ENCODE data around the gene POTEH. TPM values are rescaled to one million over a fixed set of nuclear protein-coding genes. Genes with fewer than 3 reads are reported as not detected.
"Not testable (repeated sequence)": the region's sequence is repeated elsewhere in the genome, so short reads cannot be mapped to it uniquely, and the experiment has no call there.

The POTEH gene
- total and polyA plus RNA-seq, 2 experiments from 2014 or later, result not detected

DNA sequence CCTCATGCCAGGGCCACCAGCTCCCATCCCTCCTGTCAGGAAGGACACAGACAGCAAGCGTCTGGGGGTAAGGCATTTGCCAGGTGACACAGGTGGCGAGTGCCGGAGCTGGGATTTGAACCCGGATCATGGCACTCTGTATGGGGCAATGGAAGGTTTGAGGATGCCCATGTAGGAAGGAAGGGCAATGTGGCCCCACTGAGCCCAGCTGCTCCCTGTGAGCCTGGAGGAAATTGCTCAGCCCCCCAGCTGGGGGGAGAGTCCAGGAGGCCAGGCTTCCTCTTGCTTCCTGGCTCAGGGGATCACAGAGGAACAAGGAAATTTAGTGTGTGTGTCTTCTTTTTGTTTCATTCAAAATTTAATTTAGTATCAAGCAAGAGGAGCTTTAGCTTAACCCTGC, 2.1 kb upstream of the POTEH start:
- not testable (repeated sequence) for H3K4me3 Mint-ChIP-seq; H3K36me3 ChIP-seq (ENCODE audit: insufficient read depth); H4K20me1 ChIP-seq (replicated peaks; ENCODE audit: insufficient read depth); H3K4me2 ChIP-seq; H3K4me1 ChIP-seq (ENCODE audit: insufficient read depth); H3K27me3 ChIP-seq (ENCODE audit: insufficient read depth); H3K9me2 ChIP-seq (ENCODE audit: insufficient read depth); ATAC-seq; H3K36me3 Mint-ChIP-seq (ENCODE audit: low read depth); H3K4me3 ChIP-seq; H3K27ac ChIP-seq (ENCODE audit: low read depth); H3K27ac Mint-ChIP-seq; DNase-seq (ENCODE audit: low spot score); H3K79me2 ChIP-seq (replicated peaks; ENCODE audit: insufficient read depth); H3F3A ChIP-seq (replicated peaks; ENCODE audit: low read depth); H3K27me3 Mint-ChIP-seq (ENCODE audit: insufficient read depth, low read depth, poor library complexity); H2AFZ ChIP-seq; H3K4me1 Mint-ChIP-seq
- H3K9me3 Mint-ChIP-seq, result peaks cover 31% of the 10 kb centered on the region

DNA sequence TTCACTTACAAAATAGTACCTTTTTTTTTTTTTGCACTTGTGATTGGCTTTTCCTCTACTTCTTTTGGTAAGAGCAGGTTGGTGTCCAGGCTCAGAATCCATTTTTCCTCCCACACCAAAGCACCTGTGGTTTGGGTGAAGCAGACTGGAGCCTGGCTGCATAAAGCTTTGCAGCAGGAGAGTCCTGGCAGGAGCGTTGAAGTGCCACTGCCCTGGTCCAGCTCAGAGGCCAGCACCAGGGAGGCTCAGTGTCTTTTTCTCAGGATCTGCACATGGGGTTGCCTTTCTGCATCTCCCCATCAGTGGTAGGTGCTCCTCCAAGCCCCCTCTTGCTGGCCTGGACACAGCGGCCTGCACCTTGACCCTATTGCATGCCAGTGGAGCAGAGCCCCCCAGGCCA, 1.7 kb upstream of the POTEH start:
- not testable (repeated sequence) for H3K4me2 ChIP-seq; H2AFZ ChIP-seq; H3K36me3 ChIP-seq (ENCODE audit: insufficient read depth); H3K79me2 ChIP-seq (replicated peaks; ENCODE audit: insufficient read depth); ATAC-seq; H3K4me3 ChIP-seq; H3K27ac ChIP-seq (ENCODE audit: low read depth); H3K4me1 ChIP-seq (ENCODE audit: insufficient read depth); H3K27me3 Mint-ChIP-seq (ENCODE audit: insufficient read depth, low read depth, poor library complexity); H3F3A ChIP-seq (replicated peaks; ENCODE audit: low read depth); H4K20me1 ChIP-seq (replicated peaks; ENCODE audit: insufficient read depth); H3K27me3 ChIP-seq (ENCODE audit: insufficient read depth); H3K4me1 Mint-ChIP-seq; H3K4me3 Mint-ChIP-seq; H3K9me2 ChIP-seq (ENCODE audit: insufficient read depth); DNase-seq (ENCODE audit: low spot score); H3K36me3 Mint-ChIP-seq (ENCODE audit: low read depth); H3K27ac Mint-ChIP-seq
- H3K9me3 Mint-ChIP-seq, result peaks cover 31% of the 10 kb centered on the region

GRCh38 chr22:15689012-15689748, 646 bp upstream of the POTEH start:
- H3K36me3 Mint-ChIP-seq (ENCODE audit: low read depth); H3K4me3 Mint-ChIP-seq; H3F3A ChIP-seq (replicated peaks; ENCODE audit: low read depth); H3K9me2 ChIP-seq (ENCODE audit: insufficient read depth); H3K4me3 ChIP-seq; H3K4me2 ChIP-seq; H3K27me3 ChIP-seq (ENCODE audit: insufficient read depth); H3K79me2 ChIP-seq (replicated peaks; ENCODE audit: insufficient read depth); H4K20me1 ChIP-seq (replicated peaks; ENCODE audit: insufficient read depth); H3K27me3 Mint-ChIP-seq (ENCODE audit: insufficient read depth, low read depth, poor library complexity); DNase-seq (ENCODE audit: low spot score); H3K27ac ChIP-seq (ENCODE audit: low read depth); H3K27ac Mint-ChIP-seq; H3K36me3 ChIP-seq (ENCODE audit: insufficient read depth); H3K4me1 Mint-ChIP-seq; H2AFZ ChIP-seq; ATAC-seq; H3K4me1 ChIP-seq (ENCODE audit: insufficient read depth): not testable (repeated sequence)
- H3K9me3 Mint-ChIP-seq, result peaks cover 31% of the 10 kb centered on the region

- not testable (repeated sequence) for H3K79me2 ChIP-seq (replicated peaks; ENCODE audit: insufficient read depth); H3K27me3 Mint-ChIP-seq (ENCODE audit: insufficient read depth, low read depth, poor library complexity); H3K4me1 ChIP-seq (ENCODE audit: insufficient read depth); H3F3A ChIP-seq (replicated peaks; ENCODE audit: low read depth); H3K4me3 ChIP-seq; H3K27me3 ChIP-seq (ENCODE audit: insufficient read depth); ATAC-seq; H3K9me2 ChIP-seq (ENCODE audit: insufficient read depth); H2AFZ ChIP-seq; H3K36me3 ChIP-seq (ENCODE audit: insufficient read depth); H3K4me2 ChIP-seq; H3K36me3 Mint-ChIP-seq (ENCODE audit: low read depth); H3K4me1 Mint-ChIP-seq; H4K20me1 ChIP-seq (replicated peaks; ENCODE audit: insufficient read depth); H3K27ac Mint-ChIP-seq; H3K4me3 Mint-ChIP-seq; DNase-seq (ENCODE audit: low spot score); H3K27ac ChIP-seq (ENCODE audit: low read depth)
- peaks cover 15% of the 10 kb centered on the region for H3K9me3 Mint-ChIP-seq
Observed at GRCh38 chr22:15713600-15713999, 23.8 kb downstream of the POTEH start.

- H3K4me2 ChIP-seq; H4K20me1 ChIP-seq (replicated peaks; ENCODE audit: insufficient read depth); H2AFZ ChIP-seq; H3K4me3 ChIP-seq; H3K79me2 ChIP-seq (replicated peaks; ENCODE audit: insufficient read depth); H3K36me3 Mint-ChIP-seq (ENCODE audit: low read depth); H3K4me3 Mint-ChIP-seq; H3K27me3 Mint-ChIP-seq (ENCODE audit: insufficient read depth, low read depth, poor library complexity); H3K27ac ChIP-seq (ENCODE audit: low read depth); H3K9me2 ChIP-seq (ENCODE audit: insufficient read depth); H3K27me3 ChIP-seq (ENCODE audit: insufficient read depth); H3K27ac Mint-ChIP-seq; ATAC-seq; H3F3A ChIP-seq (replicated peaks; ENCODE audit: low read depth); H3K36me3 ChIP-seq (ENCODE audit: insufficient read depth); H3K4me1 Mint-ChIP-seq; DNase-seq (ENCODE audit: low spot score); H3K4me1 ChIP-seq (ENCODE audit: insufficient read depth): not testable (repeated sequence)
- H3K9me3 Mint-ChIP-seq, result peaks cover 15% of the 10 kb centered on the region
Observed at GRCh38 chr22:15714125-15714524, 24.3 kb downstream of the POTEH start.

DNA sequence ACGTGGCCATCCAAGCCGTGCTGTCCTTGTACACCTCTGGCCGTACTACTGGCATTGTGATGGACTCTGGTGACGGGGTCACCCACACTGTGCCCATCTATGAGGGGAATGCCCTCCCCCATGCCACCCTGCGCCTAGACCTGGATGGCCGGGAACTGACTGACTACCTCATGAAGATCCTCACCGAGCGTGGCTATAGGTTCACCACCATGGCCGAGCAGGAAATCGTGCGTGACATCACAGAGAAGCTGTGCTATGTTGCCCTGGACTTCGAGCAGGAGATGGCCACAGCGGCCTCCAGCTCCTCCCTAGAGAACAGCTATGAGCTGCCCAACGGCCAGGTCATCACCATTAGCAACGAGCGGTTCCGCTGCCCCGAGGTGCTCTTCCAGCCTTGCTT, 32.1 kb downstream of the POTEH start:
- not testable (repeated sequence) for DNase-seq (ENCODE audit: low spot score); H2AFZ ChIP-seq; H3K4me2 ChIP-seq; H3K9me2 ChIP-seq (ENCODE audit: insufficient read depth); ATAC-seq; H3K9me3 Mint-ChIP-seq; H3K4me3 ChIP-seq; H3K27ac Mint-ChIP-seq; H3K36me3 ChIP-seq (ENCODE audit: insufficient read depth); H3K79me2 ChIP-seq (replicated peaks; ENCODE audit: insufficient read depth); H3K36me3 Mint-ChIP-seq (ENCODE audit: low read depth); H4K20me1 ChIP-seq (replicated peaks; ENCODE audit: insufficient read depth); H3K4me1 ChIP-seq (ENCODE audit: insufficient read depth); H3K27me3 Mint-ChIP-seq (ENCODE audit: insufficient read depth, low read depth, poor library complexity); H3K4me3 Mint-ChIP-seq; H3K27me3 ChIP-seq (ENCODE audit: insufficient read depth); H3F3A ChIP-seq (replicated peaks; ENCODE audit: low read depth); H3K27ac ChIP-seq (ENCODE audit: low read depth); H3K4me1 Mint-ChIP-seq
